Loucy (cell line): Measurements from ENCODE around the gene GFI1.

ENCODE experiments used
- EZH2phosphoT487 ChIP-seq: fragments of 200-600 bp; IDR thresholded peaks from 2 replicates; pipeline ENCODE4 v1.6.1; 2018; ENCODE audit warnings: antibody characterized with exemption, mild to moderate bottlenecking, moderate library complexity, borderline replicate concordance
- TF ChIP-seq, protein P1 (sequence below): fragments of 200-600 bp; sonication (generic); conservative IDR thresholded peaks from 2 replicates; pipeline ENCODE4 v1.5.1; 2014; ENCODE audit warnings: mild to moderate bottlenecking, antibody characterized with exemption, low read length

DNA sequence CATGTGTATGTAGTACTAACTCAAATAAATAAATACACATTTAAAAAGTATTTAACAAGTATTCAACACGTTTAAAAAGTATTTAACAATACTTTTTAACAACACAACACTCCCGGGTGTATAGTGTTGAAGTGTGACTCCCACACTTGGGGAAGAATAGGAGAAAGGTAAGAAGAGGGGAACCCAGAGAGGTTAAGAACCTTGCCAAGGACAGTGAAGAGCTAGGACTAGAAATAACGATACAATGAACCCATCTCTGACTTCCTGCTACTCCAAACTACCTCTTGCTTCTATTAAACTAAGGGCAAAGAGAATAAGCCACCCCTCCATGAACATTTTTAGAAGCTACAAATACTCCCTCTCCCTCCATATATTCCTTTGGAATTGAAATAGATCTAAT, 1.7 kb upstream of the GFI1 start:
- TF ChIP-seq, protein P1, sequence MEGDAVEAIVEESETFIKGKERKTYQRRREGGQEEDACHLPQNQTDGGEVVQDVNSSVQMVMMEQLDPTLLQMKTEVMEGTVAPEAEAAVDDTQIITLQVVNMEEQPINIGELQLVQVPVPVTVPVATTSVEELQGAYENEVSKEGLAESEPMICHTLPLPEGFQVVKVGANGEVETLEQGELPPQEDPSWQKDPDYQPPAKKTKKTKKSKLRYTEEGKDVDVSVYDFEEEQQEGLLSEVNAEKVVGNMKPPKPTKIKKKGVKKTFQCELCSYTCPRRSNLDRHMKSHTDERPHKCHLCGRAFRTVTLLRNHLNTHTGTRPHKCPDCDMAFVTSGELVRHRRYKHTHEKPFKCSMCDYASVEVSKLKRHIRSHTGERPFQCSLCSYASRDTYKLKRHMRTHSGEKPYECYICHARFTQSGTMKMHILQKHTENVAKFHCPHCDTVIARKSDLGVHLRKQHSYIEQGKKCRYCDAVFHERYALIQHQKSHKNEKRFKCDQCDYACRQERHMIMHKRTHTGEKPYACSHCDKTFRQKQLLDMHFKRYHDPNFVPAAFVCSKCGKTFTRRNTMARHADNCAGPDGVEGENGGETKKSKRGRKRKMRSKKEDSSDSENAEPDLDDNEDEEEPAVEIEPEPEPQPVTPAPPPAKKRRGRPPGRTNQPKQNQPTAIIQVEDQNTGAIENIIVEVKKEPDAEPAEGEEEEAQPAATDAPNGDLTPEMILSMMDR, result no peak
- TF ChIP-seq EZH2phosphoT487, result no peak
